WERI-Rb-1 (cell line): ENCODE data around the gene CTDSPL.
A peak's percentile ranks its signal among the peaks of the same experiment; 100 is the strongest.

Source experiments
- DNase-seq: peaks from one replicate; pipeline ENCODE4 v3.0.0-alpha.2; 2020
- H3K27ac ChIP-seq: fragments of 250-450 bp; sonication (Bioruptor Pico); 2 replicates; pipeline ENCODE4 v1.5.1; 2020; ENCODE audit warnings: mild to moderate bottlenecking, moderate library complexity
- H3K27me3 ChIP-seq: fragments of 250-450 bp; sonication (Bioruptor Pico); 2 replicates; pipeline ENCODE4 v1.5.1; 2021; ENCODE audit warnings: mild to moderate bottlenecking, low read depth, moderate library complexity; ENCODE audit not compliant: insufficient read depth, severe bottlenecking
- H3K36me3 ChIP-seq: fragments of 250-450 bp; sonication (Bioruptor Pico); 2 replicates; pipeline ENCODE4 v1.5.1; 2020; ENCODE audit warnings: mild to moderate bottlenecking, moderate library complexity
- H3K4me3 ChIP-seq: 2 replicates; pipeline ENCODE4 v1.5.1; 2011; ENCODE audit warnings: low read depth, mild to moderate bottlenecking, control low read depth, low read length
- H3K9me3 ChIP-seq: fragments of 250-450 bp; sonication (Bioruptor Pico); 2 replicates; pipeline ENCODE4 v1.5.1; 2021; ENCODE audit warnings: mild to moderate bottlenecking, moderate library complexity; ENCODE audit not compliant: severe bottlenecking
- TF ChIP-seq, protein P1 (sequence below): IDR thresholded peaks from 2 replicates; pipeline ENCODE4 v1.5.1; 2011; ENCODE audit warnings: low read depth, mild to moderate bottlenecking, control low read depth, inconsistent platforms, low read length

CTDSPL gene

DNA sequence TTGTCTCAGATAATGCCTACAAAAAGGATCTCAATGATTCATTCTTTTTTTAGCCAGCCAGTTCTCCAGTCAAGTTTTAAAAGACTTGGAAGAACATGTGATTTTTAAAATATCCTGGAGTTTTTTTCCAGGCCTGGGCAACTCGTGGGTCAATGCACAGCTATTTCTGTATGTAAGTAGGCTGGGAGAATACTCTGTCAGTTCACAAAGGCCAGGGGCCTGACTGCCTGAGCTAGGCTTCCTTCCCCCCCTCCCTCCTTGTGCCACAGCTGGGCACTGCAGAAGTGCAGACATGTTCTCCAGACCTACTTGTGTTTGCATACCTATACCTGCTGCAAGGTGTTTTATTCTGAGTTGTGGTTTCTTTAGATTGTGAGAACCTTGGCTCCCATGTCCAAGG, 43.7 kb downstream of the CTDSPL start:
- peak overlapping the region; percentile 83 for H3K27ac ChIP-seq

DNA sequence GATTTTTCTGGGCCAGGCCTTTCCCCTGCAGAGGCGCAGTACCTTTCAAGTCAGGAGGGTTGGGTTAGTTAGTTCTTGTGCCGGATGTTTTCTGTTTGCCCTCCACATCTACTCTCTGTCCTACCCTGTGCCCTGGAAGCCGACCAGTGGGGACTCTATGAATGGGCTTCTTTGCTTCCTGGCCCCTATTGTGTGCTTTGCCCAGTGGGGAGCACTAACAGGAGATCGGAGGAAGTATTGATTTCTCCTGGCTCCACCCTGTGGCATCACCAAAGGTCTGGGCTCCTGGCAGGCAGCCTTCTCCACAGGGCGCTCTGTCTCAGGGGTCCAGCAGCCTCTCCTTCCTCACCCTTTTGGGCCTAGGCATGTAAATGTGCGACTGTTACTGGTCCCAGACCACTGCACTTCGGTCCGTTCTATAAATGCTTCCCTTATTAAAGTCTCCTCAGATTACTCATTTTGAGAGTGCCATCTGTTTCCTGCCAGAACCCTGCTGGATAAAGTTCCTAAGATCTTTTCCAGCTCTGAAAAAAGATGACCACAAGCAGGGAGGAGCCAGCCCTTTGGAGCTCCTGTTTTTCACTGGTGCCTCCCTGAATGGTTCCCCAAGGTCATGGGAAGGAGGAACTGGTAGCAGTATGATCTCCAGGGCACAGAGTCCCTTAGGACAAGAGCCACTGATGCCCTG, 44.5 kb downstream of the CTDSPL start:
- DNase-seq, result peak; percentile 65
- Histone ChIP-seq H3K4me3 (no peak overlapping the region), H3K27ac (peak overlapping the region; percentile 83), H3K27me3 (no peaks in the 10 kb centered on the region), H3K9me3 (no peaks in the 10 kb centered on the region), H3K36me3 (no peaks in the 10 kb centered on the region)
- TF ChIP-seq, protein P1, sequence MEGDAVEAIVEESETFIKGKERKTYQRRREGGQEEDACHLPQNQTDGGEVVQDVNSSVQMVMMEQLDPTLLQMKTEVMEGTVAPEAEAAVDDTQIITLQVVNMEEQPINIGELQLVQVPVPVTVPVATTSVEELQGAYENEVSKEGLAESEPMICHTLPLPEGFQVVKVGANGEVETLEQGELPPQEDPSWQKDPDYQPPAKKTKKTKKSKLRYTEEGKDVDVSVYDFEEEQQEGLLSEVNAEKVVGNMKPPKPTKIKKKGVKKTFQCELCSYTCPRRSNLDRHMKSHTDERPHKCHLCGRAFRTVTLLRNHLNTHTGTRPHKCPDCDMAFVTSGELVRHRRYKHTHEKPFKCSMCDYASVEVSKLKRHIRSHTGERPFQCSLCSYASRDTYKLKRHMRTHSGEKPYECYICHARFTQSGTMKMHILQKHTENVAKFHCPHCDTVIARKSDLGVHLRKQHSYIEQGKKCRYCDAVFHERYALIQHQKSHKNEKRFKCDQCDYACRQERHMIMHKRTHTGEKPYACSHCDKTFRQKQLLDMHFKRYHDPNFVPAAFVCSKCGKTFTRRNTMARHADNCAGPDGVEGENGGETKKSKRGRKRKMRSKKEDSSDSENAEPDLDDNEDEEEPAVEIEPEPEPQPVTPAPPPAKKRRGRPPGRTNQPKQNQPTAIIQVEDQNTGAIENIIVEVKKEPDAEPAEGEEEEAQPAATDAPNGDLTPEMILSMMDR, result no peak

More for the DNA sequence above, 43.7 kb downstream of the CTDSPL start:
- no peaks in the 10 kb centered on the region for H3K9me3 ChIP-seq
- DNase-seq, result no peak
- H3K4me3 ChIP-seq, result no peak overlapping the region
- H3K36me3 ChIP-seq, result no peaks in the 10 kb centered on the region
- TF ChIP-seq, protein P1, result no peak
- H3K27me3 ChIP-seq, result no peaks in the 10 kb centered on the region

DNA sequence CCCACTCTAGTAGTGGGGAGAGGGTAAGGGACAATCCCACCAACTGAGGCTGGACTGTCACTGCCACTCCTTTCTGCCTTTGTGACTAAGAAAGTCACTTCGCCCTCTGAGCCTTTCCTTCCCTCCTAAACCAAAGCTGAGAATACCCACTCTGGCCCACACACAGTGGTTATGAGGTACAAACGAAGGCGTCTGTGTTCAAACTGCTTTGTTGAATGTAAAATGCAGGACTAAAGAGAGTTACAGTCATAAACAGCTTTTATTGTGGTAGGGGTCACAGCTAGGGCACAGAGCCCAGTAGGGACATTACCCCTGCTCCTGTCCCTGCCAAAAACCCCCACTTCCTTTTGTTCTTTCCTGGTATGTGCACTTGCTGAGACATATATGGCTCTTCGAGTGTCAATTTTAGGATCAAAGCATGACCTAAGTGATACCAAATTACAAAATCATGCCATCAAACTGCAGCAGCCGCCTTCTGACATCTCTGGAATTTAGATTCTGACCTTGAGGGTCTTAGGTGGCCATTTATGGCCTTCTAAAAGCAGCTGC, 45.1 kb downstream of the CTDSPL start:
- Histone ChIP-seq H3K27me3 (no peaks in the 10 kb centered on the region), H3K36me3 (no peaks in the 10 kb centered on the region), H3K4me3 (no peak overlapping the region), H3K9me3 (no peaks in the 10 kb centered on the region), H3K27ac (peak overlapping the region; percentile 83)
- DNase-seq, result no peak
- TF ChIP-seq, protein P1, result no peak

DNA sequence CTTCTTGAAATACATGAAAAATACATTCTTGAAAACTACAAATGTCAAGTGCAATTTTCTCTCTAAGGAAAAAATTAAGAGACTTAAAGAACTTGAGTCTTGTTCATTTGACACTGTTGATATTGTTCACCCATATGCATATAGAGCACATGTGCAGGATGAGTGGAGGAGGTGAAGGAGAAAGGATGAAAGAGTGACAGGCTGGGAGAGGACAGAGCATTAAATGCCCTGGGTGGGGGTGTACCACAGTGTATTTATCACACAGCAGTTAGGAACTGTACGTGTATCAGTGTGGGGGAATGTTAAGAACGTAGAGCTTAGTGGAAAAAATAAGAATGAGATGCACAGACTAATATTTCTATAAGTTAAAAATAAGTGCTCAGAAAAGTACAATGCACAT, 45.7 kb downstream of the CTDSPL start:
- Histone ChIP-seq H3K27ac (peak overlapping the region; percentile 83), H3K36me3 (no peaks in the 10 kb centered on the region), H3K4me3 (no peak overlapping the region), H3K27me3 (no peaks in the 10 kb centered on the region), H3K9me3 (no peaks in the 10 kb centered on the region)
- TF ChIP-seq, protein P1, result no peak
- DNase-seq, result no peak

DNA sequence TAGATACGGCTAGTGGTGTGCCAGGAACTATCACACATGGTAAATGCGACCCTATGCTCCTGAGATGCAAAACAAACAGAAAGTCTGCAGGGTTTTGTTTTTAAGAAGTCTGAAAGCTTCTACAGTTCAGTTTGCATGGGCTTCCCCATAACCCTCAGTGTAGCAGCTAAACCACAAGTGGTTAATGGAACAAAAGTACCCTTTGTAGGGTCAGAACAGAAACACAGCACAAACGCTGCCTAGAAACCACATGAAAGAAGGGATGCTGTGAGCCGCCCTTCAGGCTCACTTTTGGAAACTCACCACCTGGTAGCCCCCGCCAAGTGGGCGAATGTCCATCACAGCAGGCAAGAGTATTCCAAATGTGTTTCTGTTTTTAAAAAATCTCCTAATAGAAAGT, 46.2 kb downstream of the CTDSPL start:
- no peak overlapping the region for H3K27ac ChIP-seq
- H3K27me3 ChIP-seq, result no peaks in the 10 kb centered on the region
- H3K36me3 ChIP-seq, result no peaks in the 10 kb centered on the region
- H3K4me3 ChIP-seq, result no peak overlapping the region
- no peaks in the 10 kb centered on the region for H3K9me3 ChIP-seq
- no peak for DNase-seq
- TF ChIP-seq, protein P1, result no peak
